Measurements from ENCODE around the gene TP53INP2. TPM values are rescaled to one million over a fixed set of nuclear protein-coding genes. Genes with fewer than 3 reads are reported as not detected.

Gene TP53INP2
- total and polyA plus RNA-seq, 2 donors (not counting 3 experiments of a cell fraction or from before 2014, with no cell fraction given): 18.3 to 30.5 TPM

- H2AFZ ChIP-seq (ENCODE audit: low read depth, low read length): no peak overlapping the region
- no peaks in the 10 kb centered on the region for H4K20me1 ChIP-seq (replicated peaks; ENCODE audit: control insufficient read depth, extremely low read depth, insufficient read depth, low read length)
- POLR2A ChIA-PET: no interaction called here
- H3K4me2 ChIP-seq (ENCODE audit: insufficient read depth, low read length): no peak overlapping the region
- no peaks in the 10 kb centered on the region for H3K4me1 ChIP-seq (ENCODE audit: control insufficient read depth, extremely low read depth, insufficient read depth, low read length)
- H3K9me1 ChIP-seq (replicated peaks; ENCODE audit: control insufficient read depth, extremely low read depth, insufficient read depth, low read length): no peaks in the 10 kb centered on the region
- intact Hi-C loops (cut with micrococcal nuclease): no loop called here
- no TSS peak for BruUV-seq (replicated peaks)
- no peaks in the 10 kb centered on the region for H3K79me2 ChIP-seq (ENCODE audit: control insufficient read depth, insufficient read depth, low read length)
- no peak overlapping the region for H3K27ac ChIP-seq (ENCODE audit: insufficient read depth, low read depth, low read length)
- DNase-seq (ENCODE audit: low read depth, low spot score): no peak
- CTCF ChIA-PET: interaction anchor here (0.5 to 4.1 kb wide), 5 partner anchors 8 to 211 kb away, joined by 3 to 27 read pairs (median 3); no protein-coding TSS in a partner anchor
- H3K4me3 ChIP-seq (replicated peaks in 1 of 3; ENCODE audit: insufficient read depth in 1 of 3, low read depth in 1 of 3, low read length in 3 of 3): no peak overlapping the region
- no peaks in the 10 kb centered on the region for H3K9me3 ChIP-seq (replicated peaks; ENCODE audit: control insufficient read depth, insufficient read depth, low read length)
- dilution Hi-C loops (cut with MboI; ENCODE audit: extremely low pct_ligation_motif_present, low sequenced_read_pairs): no loop called here
- no peak for TF ChIP-seq GATA2 (IDR thresholded peaks at IDR 0.05; ENCODE audit: insufficient read depth, insufficient read length, low read depth, low read length)
- no peak for TF ChIP-seq JUN (IDR thresholded peaks at IDR 0.05; ENCODE audit: borderline replicate concordance, insufficient read depth, insufficient read length, low read depth)
- no peak for TF ChIP-seq POLR2A (IDR thresholded peaks at IDR 0.05; ENCODE audit: low read depth, low read length)
- TF ChIP-seq MYC (IDR thresholded peaks at IDR 0.05; ENCODE audit: low read depth, low read length): no peak
- no peak for TF ChIP-seq EZH2 (IDR thresholded peaks at IDR 0.05; ENCODE audit: borderline replicate concordance, low read depth, low read length, severe bottlenecking)
- no peak for TF ChIP-seq FOS (IDR thresholded peaks at IDR 0.05; ENCODE audit: borderline replicate concordance, insufficient read depth, low read length)
- no peak for TF ChIP-seq MAX (IDR thresholded peaks at IDR 0.05; ENCODE audit: insufficient read depth, insufficient read length)
- TF ChIP-seq, protein P1, sequence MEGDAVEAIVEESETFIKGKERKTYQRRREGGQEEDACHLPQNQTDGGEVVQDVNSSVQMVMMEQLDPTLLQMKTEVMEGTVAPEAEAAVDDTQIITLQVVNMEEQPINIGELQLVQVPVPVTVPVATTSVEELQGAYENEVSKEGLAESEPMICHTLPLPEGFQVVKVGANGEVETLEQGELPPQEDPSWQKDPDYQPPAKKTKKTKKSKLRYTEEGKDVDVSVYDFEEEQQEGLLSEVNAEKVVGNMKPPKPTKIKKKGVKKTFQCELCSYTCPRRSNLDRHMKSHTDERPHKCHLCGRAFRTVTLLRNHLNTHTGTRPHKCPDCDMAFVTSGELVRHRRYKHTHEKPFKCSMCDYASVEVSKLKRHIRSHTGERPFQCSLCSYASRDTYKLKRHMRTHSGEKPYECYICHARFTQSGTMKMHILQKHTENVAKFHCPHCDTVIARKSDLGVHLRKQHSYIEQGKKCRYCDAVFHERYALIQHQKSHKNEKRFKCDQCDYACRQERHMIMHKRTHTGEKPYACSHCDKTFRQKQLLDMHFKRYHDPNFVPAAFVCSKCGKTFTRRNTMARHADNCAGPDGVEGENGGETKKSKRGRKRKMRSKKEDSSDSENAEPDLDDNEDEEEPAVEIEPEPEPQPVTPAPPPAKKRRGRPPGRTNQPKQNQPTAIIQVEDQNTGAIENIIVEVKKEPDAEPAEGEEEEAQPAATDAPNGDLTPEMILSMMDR (IDR thresholded peaks at IDR 0.05; ENCODE audit: extremely low read depth in 1 of 2, insufficient read depth in 1 of 2, low read depth in 1 of 2, low read length in 2 of 2): no peak
- TF ChIP-seq POLR2AphosphoS5 (IDR thresholded peaks at IDR 0.05; ENCODE audit: insufficient read depth, low read depth, low read length): no peak
- no peak overlapping the region for H3K9ac ChIP-seq (replicated peaks; ENCODE audit: extremely low read depth, insufficient read depth, low read length)
- no peak for FAIRE-seq
- H3K27me3 ChIP-seq (ENCODE audit: control insufficient read depth in 2 of 2, insufficient read depth in 2 of 2, low read length in 2 of 2): no peaks in the 10 kb centered on the region
- peaks cover 11 to 25% of the 10 kb centered on the region in 2 experiments for H3K36me3 ChIP-seq (ENCODE audit: control insufficient read depth in 2 of 2, extremely low read depth in 1 of 2, insufficient read depth in 2 of 2, low read length in 2 of 2)
These were observed 43.3 kb downstream of the TP53INP2 start for GRCh38 chr20:34747479-34747878.
